Right lobe of liver (tissue), 6 donors: Measurements from ENCODE around the gene MRPS6. TPM values are rescaled to one million over a fixed set of nuclear protein-coding genes. Genes with fewer than 3 reads are reported as not detected.

Source experiments
- ATAC-seq, 4 donors: fragments of 200-7000 bp; cut with Tn5 transposase; one replicate each; pipeline ENCODE4 v1.9.1; 2020; ENCODE audit warnings: mild to moderate bottlenecking in 4 of 4, moderate library complexity in 4 of 4
- DNase-seq, 3 donors: peaks; one replicate each; pipeline ENCODE4 v3.0.0-alpha.2; 2020
- H3K27ac ChIP-seq, 3 donors: fragments of 200-600 bp; one replicate each; pipeline ENCODE4 v1.8.0; 2022
- H3K27me3 ChIP-seq, 2 donors: fragments of 200-600 bp; one replicate each; pipeline ENCODE4 v1.8.0; 2022
- H3K36me3 ChIP-seq, 4 donors: fragments of 200-600 bp; sonication (generic) in 1 of 4; one replicate each; pipeline versions ENCODE4 v1.5.1 to v1.8.0; 2017 to 2022; ENCODE audit warnings: control low read depth in 1 of 4
- H3K4me1 ChIP-seq, 4 donors: fragments of 200-600 bp; sonication (generic) in 1 of 4; one replicate each; pipeline versions ENCODE4 v1.5.1 to v1.8.0; 2017 to 2022; ENCODE audit warnings: control low read depth in 1 of 4
- H3K4me3 ChIP-seq, 3 donors: fragments of 200-600 bp; one replicate each; pipeline ENCODE4 v1.8.0; 2022
- H3K9me3 ChIP-seq, 4 donors: fragments of 200-600 bp; sonication (generic) in 1 of 4; one replicate each; pipeline versions ENCODE4 v1.5.1 to v1.8.0; 2017 to 2022; ENCODE audit warnings: control low read depth in 1 of 4
- POLR2A ChIP-seq: fragments of 450-650 bp; IDR thresholded peaks from one replicate; pipeline ENCODE4 v1.6.1; 2017; ENCODE audit warnings: antibody characterized with exemption, mild to moderate bottlenecking
- WGBS: methylation state at CpG from one replicate; pipeline ENCODE4 v1.1.6; 2018; ENCODE audit warnings: low coverage, low lambda C conversion rate; ENCODE audit not compliant: insufficient coverage; ENCODE audit errors: missing lambda C conversion rate; 5-methylcytosine and 5-hydroxymethylcytosine counted together
- intact Hi-C, 2 donors: fragments of 100-400 bp; cut with DNase I; formaldehyde crosslinking; loops; one replicate each; pipeline versions ENCODE4 v1.11.2 to v1.14.1; 2022
- total RNA-seq, 6 experiments: library from RNA; depleted of rRNA in 2 of 6; stranded (reverse); fragments of >200 nt in 2 of 6; fragmentation: NEBNext Ultra II Directional in 3 of 6; extraction: Animal tissue kit (Norgen Biotek cat#: 25700) in 3 of 6; gene quantifications; one replicate each; pipeline versions ENCODE4 v1.1.0 to v1.2.4, GENCODE V29; 2016 to 2023
- TF ChIP-seq, protein P1 (sequence below), 4 donors: fragments of 200-600 bp in 3 of 4; fragments of 450-650 bp in 1 of 4; IDR thresholded peaks; one replicate each; pipeline versions ENCODE4 v1.5.1 to v1.8.0; 2016 to 2022; ENCODE audit warnings: antibody characterized with exemption in 4 of 4, mild to moderate bottlenecking in 2 of 4
- donor health status: DM: no; HTN: yes; CAD: no.
- donor health status: DM: no; HTN: no; CAD: no.
- donor health status: DM: no; HTN: no; CAD: no.
- donor health status: DM: no; HTN: yes; CAD: no.
- donor health status: DM: no; HTN: yes; CAD: no.

MRPS6 gene
- total RNA-seq, 6 experiments from 2014 or later, result 16.0 to 30.0 (median 24.5) TPM

DNA sequence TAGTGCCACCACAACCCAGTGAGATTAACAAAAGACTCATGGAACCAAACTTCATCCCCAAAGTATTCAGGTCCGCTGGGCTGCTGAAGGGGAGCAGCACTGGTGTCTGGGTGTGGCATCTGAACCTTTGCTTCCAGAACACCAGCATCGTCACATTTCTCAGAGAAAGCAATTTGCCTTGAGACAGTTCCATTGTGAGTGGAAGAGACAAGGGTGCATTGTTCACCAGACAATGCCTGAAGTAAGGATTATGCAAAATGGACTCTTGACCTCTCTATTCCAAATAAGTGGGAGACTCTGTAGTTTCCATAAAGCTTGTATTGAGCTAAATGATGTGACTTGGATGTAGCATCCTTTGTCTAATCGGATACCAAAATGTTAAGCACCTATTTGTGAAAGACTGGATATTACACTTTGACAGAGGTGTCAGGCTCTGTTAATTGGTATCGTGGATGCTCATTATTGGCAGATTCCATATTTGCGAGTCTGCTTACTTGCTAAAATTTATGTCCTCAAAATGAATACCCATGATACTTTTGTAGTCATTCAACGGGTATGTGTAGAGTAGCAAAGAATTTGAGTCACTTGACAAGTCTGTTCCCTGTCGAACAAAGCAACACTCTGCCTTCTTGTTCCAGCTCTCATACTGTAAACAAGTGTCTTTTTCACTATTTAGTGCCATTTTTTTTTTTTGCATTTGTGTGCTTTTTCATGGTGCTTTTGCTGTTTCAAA is 75.6 kb downstream of the MRPS6 start:
- no peak for ATAC-seq
- no peaks in the 10 kb centered on the region for H3K36me3 ChIP-seq
- DNase-seq, result no peak
- WGBS, result 94% methylated on average over 5 of the region's 7 CpGs
- intact Hi-C loops, result loop anchor here in 1 of 2 donors (10.0 kb wide), 1 partner anchor 46 kb away; no protein-coding TSS in a partner anchor
- TF ChIP-seq, protein P1, sequence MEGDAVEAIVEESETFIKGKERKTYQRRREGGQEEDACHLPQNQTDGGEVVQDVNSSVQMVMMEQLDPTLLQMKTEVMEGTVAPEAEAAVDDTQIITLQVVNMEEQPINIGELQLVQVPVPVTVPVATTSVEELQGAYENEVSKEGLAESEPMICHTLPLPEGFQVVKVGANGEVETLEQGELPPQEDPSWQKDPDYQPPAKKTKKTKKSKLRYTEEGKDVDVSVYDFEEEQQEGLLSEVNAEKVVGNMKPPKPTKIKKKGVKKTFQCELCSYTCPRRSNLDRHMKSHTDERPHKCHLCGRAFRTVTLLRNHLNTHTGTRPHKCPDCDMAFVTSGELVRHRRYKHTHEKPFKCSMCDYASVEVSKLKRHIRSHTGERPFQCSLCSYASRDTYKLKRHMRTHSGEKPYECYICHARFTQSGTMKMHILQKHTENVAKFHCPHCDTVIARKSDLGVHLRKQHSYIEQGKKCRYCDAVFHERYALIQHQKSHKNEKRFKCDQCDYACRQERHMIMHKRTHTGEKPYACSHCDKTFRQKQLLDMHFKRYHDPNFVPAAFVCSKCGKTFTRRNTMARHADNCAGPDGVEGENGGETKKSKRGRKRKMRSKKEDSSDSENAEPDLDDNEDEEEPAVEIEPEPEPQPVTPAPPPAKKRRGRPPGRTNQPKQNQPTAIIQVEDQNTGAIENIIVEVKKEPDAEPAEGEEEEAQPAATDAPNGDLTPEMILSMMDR (IDR thresholded peaks at IDR 0.05), result no peak
- TF ChIP-seq POLR2A, result no peak
- no peak overlapping the region for H3K4me3 ChIP-seq
- no peak overlapping the region for H3K27ac ChIP-seq
- no peaks in the 10 kb centered on the region for H3K9me3 ChIP-seq
- H3K4me1 ChIP-seq, result no peaks in the 10 kb centered on the region
- no peaks in the 10 kb centered on the region for H3K27me3 ChIP-seq

DNA sequence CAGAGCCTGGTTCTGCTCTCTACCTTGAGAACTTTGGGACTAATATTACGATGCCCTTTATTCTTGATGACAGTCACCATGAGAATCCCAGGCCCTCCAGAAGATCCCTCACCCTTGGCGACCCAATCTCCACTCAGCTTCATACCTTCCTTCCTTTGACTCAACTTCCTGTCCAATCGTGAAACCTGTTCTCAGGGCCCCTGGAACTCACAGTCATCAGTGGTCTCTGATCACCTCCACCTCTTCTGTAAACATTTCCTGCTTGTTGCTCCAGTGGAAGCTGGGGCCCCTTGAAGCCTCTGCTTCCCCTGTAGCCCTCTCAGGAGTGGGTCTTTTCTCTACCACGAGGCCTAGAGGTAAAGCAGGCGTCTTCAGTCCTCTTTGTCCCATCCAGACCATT is 79.1 kb downstream of the MRPS6 start:
- Histone ChIP-seq H3K36me3 (no peaks in the 10 kb centered on the region), H3K27me3 (no peaks in the 10 kb centered on the region), H3K27ac (no peak overlapping the region), H3K4me3 (no peak overlapping the region), H3K9me3 (no peaks in the 10 kb centered on the region), H3K4me1 (peaks cover 0 to 24% (median 4%) of the 10 kb centered on the region in 4 donors)
- DNase-seq (no peak), ATAC-seq (no peak)
- 80% methylated on average over 3 of the region's 5 CpGs for WGBS
- TF ChIP-seq, protein P1 (IDR thresholded peaks at IDR 0.05), result no peak
- no peak for TF ChIP-seq POLR2A
- intact Hi-C loops, result no loop called here

DNA sequence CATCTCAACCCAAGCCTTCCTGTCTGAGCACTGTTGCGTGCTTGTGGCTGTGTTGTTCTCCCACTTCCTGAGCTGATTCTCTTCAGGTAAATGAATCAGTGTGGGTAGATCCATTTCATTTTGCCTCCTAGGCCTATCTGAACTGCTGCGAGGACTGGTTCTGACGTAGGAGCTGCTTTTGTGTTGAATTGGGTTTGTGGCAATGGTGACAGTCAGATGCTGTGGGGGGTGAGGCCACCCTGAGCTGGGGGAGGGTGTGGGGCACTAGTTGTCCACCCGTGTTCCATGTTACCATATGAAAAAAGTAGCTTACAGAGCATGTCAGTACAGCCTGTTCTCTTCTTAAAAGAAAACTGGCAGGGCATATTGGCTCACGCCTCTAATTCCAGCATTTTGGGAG is 81.5 kb downstream of the MRPS6 start:
- H3K27me3 ChIP-seq, result no peaks in the 10 kb centered on the region
- H3K27ac ChIP-seq, result peak overlapping the region in 1 of 3 donors; percentile 61
- H3K36me3 ChIP-seq, result no peaks in the 10 kb centered on the region
- no peaks in the 10 kb centered on the region for H3K9me3 ChIP-seq
- no peak for TF ChIP-seq POLR2A
- TF ChIP-seq, protein P1 (IDR thresholded peaks at IDR 0.05), result no peak
- WGBS, result 95% methylated on average over 4 of the region's 5 CpGs
- ATAC-seq (no peak), DNase-seq (no peak)
- peaks cover 0 to 28% (median 4%) of the 10 kb centered on the region in 4 donors for H3K4me1 ChIP-seq
- H3K4me3 ChIP-seq, result no peak overlapping the region
- intact Hi-C loops, result no loop called here

DNA sequence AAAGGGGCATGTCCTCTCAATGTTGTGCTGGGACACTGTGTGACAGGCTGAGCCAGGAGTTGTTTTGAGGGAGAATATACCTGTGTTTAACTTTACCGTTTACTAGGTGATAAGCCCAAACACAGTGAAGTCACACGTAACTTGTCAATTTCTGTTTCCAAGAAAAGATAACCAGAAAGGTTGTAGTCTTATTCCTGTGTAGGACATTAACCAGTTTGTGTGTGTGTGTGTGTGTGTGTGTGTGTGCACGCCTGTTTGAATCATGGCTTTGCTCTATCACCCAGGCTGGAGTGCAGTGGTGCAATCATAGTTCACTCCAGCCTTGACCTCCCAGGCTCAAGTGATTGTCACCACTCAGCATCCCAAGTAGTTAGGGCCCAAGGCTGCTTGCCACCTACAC is 83.6 kb downstream of the MRPS6 start:
- peak; percentile 78 to 86 (median 82) for ATAC-seq
- WGBS, result 41% methylated on average over 3 of the region's 3 CpGs
- no peak overlapping the region for H3K4me3 ChIP-seq
- H3K27ac ChIP-seq, result peak overlapping the region in 2 of 3 donors; percentile 61 to 70
- intact Hi-C loops, result no loop called here
- H3K4me1 ChIP-seq, result peaks cover 0 to 28% (median 4%) of the 10 kb centered on the region in 4 donors
- no peaks in the 10 kb centered on the region for H3K36me3 ChIP-seq
- no peaks in the 10 kb centered on the region for H3K9me3 ChIP-seq
- TF ChIP-seq POLR2A, result no peak
- TF ChIP-seq, protein P1 (IDR thresholded peaks at IDR 0.05), result no peak
- DNase-seq, result peak in 2 of 3 donors; percentile 29 to 60
- H3K27me3 ChIP-seq, result no peaks in the 10 kb centered on the region
